NCI-H2081 (cell line): ENCODE data around the gene NPLOC4.

ENCODE experiments used
- DNase-seq, 2 experiments: peaks; one replicate each; lab custom pipeline; 2025; lab: John Stamatoyannopoulos, UW

NPLOC4 gene

DNA sequence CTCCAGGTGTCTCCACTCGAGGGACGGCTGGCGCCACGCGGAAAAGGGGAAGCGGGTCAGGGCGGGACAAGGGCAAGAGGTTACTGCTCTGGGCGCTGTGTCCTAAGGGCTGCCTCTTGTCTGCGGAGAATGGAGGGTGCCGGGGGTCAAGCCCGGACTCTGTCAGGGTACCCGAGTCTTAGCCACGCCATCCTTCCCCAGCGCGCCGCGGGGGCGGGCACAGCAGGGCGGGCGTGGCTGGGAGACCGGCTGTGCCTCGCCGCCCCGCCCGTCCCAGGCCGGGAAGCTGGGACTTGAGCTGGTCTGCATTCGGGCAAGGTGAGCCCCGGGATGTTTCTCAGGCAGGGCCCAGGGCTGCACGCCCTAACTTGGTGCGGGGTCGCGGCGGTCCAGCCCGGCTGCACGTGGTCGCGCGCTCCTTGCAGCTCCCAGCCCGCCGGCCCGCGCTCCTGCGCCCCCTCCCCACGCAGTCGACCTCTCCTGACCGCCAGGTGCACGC lies 118.1 kb downstream of the NPLOC4 start:
- peak in 1 of 2 experiments; percentile 52 for DNase-seq

DNA sequence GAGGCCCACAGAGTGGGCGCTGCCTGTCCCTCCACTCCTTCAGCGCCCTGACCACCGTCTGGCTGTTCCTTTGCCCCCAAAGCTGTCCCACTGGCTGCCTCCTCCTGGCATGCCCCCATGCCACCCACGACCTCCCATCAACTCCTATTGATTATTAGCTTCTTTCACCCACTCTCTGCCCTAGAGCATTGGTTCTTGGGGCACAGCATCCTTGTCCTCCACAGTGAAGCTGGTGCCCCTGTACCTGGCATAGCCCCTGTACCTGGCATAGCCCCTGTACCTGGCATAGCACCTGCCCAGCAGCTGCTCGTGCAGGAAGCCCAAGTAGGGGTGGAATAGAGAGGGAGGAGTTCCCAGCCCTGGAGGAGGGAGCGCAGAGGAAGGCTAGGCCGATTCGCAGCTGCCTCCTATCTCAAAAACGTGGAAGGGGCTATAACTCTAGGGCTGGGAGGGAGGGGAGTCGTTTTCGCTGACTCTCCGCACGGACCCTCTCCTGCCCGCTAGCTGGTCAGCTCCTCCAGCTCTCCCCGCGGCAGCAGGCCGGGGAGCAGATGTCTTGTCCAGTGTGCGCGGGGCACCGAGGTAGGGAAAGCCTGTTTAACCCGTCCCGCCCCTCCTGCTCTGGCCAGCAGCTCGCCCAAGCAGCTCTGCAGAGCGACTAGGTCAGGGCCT lies 118.7 kb downstream of the NPLOC4 start:
- DNase-seq: peak; percentile 40 to 79

DNA sequence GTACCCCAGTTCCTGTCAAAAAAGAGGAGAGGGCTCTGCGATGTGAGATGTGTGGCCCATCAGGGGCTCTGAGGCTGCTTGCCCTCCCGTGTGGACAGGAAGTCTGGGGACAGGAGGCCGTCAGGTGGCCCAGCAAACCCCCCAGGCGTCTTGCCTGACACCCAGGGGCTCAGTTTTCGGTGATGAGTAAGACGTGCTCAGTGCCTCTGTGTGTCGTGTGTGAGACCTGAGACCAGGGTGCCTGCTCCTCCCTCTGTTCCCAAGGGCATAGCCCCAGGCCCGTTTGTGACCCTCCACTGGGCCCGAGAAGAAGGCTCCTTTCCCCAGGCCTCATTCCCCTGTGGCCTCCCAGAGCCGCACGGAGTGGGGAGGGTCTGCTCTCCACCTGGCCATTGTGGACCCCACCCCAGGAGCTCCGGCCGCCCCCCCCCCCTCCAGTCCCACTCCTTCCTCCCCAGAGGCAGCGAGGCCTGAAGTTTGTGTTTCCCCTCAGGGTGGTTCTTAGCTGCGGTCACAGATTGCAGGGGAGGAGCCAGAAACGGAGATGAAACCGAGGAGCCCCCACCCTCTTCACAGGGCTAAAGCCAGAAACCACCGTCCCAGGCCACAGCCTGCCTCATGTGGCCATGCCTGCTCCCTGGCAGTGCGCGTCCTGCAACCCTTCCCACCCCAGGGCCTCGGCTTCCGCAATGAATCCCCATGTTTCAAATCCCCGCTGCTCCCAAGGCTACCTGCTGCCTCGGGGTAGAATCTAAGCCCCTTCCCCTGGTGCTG lies 119.4 kb downstream of the NPLOC4 start:
- no peak for DNase-seq

- DNase-seq: no peak
These were observed 119.9 kb downstream of the NPLOC4 start for GRCh38 chr17:81517009-81517338.

DNA sequence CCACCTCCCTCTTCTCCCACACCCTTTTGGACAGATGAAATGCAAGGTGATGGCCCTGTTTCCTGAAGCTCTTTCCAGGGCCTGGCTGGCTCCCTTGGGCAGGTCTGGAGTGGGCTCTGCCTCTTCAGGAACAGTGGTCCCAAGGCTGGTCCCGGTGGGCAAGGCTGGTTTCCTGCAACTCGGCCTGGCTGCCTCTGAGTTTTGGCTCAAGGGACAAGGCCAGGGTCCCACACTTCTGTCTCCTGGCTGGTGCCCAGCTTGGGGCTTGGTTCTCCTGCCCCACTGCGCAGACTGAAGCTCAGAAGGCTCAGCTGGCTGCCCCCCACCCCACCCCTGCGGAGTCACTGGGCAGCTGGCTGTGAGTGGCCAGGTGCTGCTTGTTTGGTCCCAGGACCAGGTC lies 120.5 kb downstream of the NPLOC4 start:
- DNase-seq: no peak

- no peak for DNase-seq
These were observed 121.3 kb downstream of the NPLOC4 start for GRCh38 chr17:81515530-81516041.

GRCh38 chr17:81514739-81515529 lies 122.0 kb downstream of the NPLOC4 start:
- DNase-seq: peak; percentile 78 to 89

- no peak for DNase-seq
These were observed 122.5 kb downstream of the NPLOC4 start for GRCh38 chr17:81514489-81514738.

- peak; percentile 61 to 81 for DNase-seq
These were observed 123.0 kb downstream of the NPLOC4 start for GRCh38 chr17:81513753-81514488.

DNA sequence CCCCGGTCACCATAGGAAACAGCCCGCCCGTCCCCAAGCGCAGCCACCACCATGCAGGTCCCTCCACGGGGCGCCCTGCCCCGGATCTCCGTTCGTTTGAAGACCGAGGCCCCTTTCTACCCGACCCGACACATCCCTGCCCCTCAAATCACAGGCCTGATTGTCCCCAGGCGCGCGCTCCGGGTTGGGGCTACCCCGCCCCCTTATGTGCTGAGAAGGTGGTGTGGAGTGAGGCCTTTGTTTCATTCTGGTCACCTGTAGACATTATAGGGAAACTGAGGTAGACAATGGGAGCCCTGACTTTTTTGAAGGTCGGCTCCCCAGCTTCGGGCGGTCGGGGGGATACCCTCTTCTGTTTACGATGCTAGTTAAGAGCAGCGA lies 123.5 kb downstream of the NPLOC4 start:
- DNase-seq: peak; percentile 75 to 80

GRCh38 chr17:81512562-81513371 lies 124.1 kb downstream of the NPLOC4 start, which contains the start of gene ACTG1:
TSS of gene ACTG1 (minus strand) at chr17:81512799. CDS start at chr17:81512354, 445 bp downstream.
- peak; percentile 95 to 97 for DNase-seq

DNA sequence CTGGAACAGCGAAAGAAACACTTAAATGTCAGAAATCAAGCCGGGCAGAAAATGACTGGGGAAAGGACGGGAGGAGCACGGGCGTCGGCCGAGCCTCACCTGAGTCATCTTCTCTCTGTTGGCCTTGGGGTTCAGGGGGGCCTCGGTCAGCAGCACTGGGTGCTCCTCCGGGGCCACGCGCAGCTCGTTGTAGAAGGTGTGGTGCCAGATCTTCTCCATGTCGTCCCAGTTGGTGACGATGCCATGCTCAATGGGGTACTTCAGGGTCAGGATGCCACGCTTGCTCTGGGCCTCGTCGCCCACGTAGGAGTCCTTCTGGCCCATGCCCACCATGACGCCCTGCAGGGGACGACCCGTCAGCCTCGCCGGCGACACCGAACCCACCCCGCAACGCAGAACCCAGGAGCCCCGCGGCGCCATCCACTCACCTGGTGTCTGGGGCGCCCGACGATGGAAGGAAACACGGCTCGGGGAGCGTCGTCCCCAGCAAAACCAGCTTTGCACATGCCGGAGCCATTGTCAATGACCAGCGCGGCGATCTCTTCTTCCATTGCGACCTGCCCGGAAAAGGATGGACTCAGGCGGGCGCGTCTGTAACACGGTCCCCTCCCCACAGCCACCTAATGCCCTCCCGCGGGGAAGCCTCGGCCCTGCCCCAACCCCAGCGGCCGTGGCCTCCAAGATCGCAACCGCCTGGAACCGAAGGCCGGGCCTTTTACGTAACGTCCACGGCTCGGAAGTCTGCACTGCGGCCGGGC lies 124.9 kb downstream of the NPLOC4 start:
- DNase-seq: no peak

DNA sequence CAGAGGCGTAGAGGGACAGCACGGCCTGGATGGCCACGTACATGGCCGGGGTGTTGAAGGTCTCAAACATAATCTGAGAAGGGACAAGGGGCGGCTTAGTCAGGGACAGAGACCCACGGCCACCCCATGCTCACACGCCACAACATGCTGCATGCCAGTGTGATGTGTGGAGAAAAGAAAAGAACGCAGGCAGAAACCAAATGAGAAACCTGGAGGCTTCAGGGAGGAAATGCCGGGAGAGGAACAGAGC lies 125.4 kb downstream of the NPLOC4 start:
- no peak for DNase-seq

DNA sequence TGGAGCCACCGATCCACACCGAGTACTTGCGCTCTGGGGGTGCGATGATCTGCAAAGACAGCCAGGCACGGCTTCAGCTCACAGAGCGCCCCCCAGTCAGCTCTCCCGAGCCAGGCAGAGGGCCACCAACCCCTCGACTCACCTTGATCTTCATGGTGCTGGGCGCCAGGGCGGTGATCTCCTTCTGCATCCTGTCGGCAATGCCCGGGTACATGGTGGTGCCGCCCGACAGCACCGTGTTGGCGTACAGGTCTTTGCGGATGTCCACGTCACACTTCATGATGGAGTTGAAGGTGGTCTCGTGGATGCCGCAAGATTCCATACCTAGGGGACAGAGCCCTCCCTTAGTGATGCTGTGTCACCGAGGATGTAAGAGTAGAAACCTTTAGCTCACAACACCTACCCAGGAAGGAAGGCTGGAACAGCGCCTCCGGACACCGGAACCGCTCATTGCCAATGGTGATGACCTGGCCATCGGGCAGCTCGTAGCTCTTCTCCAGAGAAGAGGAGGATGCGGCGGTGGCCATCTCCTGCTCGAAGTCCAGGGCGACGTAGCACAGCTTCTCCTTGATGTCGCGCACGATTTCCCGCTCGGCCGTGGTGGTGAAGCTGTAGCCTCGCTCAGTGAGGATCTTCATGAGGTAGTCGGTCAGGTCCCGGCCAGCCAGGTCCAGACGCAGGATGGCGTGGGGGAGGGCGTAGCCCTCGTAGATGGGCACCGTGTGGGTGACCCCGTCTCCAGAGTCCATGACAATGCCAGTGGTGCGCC lies 125.9 kb downstream of the NPLOC4 start:
- DNase-seq: no peak

- DNase-seq: no peak
These were observed 126.7 kb downstream of the NPLOC4 start for GRCh38 chr17:81509972-81510784.

- DNase-seq: no peak
These were observed 127.5 kb downstream of the NPLOC4 start for GRCh38 chr17:81509207-81509971.

GRCh38 chr17:81508639-81509206 lies 128.2 kb downstream of the NPLOC4 start:
- DNase-seq: peak in 1 of 2 experiments; percentile 38
